Common myeloid progenitor, CD34-positive (primary cell): ENCODE data around the gene ANKRD52.
A peak's percentile ranks its signal among the peaks of the same experiment; 100 is the strongest.

Experiments used
- CTCF ChIA-PET: fragments of 350-600 bp; sonication (Branson Sonifier 250); formaldehyde crosslinking; loops from one replicate; lab custom pipeline; 2021; ENCODE audit warnings: antibody characterized with exemption; lab: Charles Lee
- POLR2A ChIA-PET: fragments of 350-600 bp; sonication (Branson Sonifier 250); formaldehyde crosslinking; loops from one replicate; lab custom pipeline; 2021; ENCODE audit warnings: antibody characterized with exemption; lab: Charles Lee
- DNase-seq, 3 donors: peaks; one replicate each; pipeline versions ENCODE4 v3.0.0 to v3.0.0-alpha.2; 2013
- H3K27ac ChIP-seq, 2 experiments: 1 replicate in 1 of 2; 2 replicates in 1 of 2; pipeline ENCODE4 v1.7.0; 2013; ENCODE audit warnings: inconsistent platforms in 2 of 2, low read length in 2 of 2, mild to moderate bottlenecking in 2 of 2, low read depth in 1 of 2, moderate library complexity in 1 of 2; ENCODE audit not compliant: severe bottlenecking in 2 of 2, insufficient read depth in 1 of 2, poor library complexity in 1 of 2
- H3K27me3 ChIP-seq, 5 experiments: replicated peaks in 2 of 5; 1 replicate in 3 of 5; 2 replicates in 2 of 5; pipeline versions ENCODE4 v1.6.1 to v1.7.0; 2013; ENCODE audit warnings: low read length in 4 of 5, mild to moderate bottlenecking in 2 of 5, moderate library complexity in 2 of 5, inconsistent platforms in 1 of 5; ENCODE audit not compliant: insufficient read depth in 5 of 5, control insufficient read depth in 4 of 5
- H3K36me3 ChIP-seq, 4 experiments: 1 replicate in 2 of 4; 2 replicates in 2 of 4; pipeline versions ENCODE4 v1.6.1 to v1.7.0; 2013; ENCODE audit warnings: low read length in 3 of 4, control low read depth in 1 of 4, mild to moderate bottlenecking in 1 of 4; ENCODE audit not compliant: control insufficient read depth in 4 of 4, insufficient read depth in 4 of 4
- H3K4me1 ChIP-seq, 4 experiments: 1 replicate in 3 of 4; 2 replicates in 1 of 4; pipeline versions ENCODE4 v1.6.1 to v1.7.1; 2013; ENCODE audit warnings: low read length in 3 of 4, mild to moderate bottlenecking in 3 of 4, control low read depth in 1 of 4, inconsistent platforms in 1 of 4, moderate library complexity in 1 of 4; ENCODE audit not compliant: control insufficient read depth in 4 of 4, insufficient read depth in 4 of 4; ENCODE audit errors: control extremely low read depth in 1 of 4
- H3K4me3 ChIP-seq, 7 experiments: 1 replicate in 4 of 7; 2 replicates in 3 of 7; pipeline versions ENCODE4 v1.5.1 to v1.7.0; 2013; ENCODE audit warnings: mild to moderate bottlenecking in 7 of 7, low read length in 6 of 7, moderate library complexity in 6 of 7, inconsistent platforms in 2 of 7, low read depth in 2 of 7, control low read depth in 1 of 7; ENCODE audit not compliant: insufficient read depth in 4 of 7, control insufficient read depth in 1 of 7; ENCODE audit errors: extremely low read depth in 1 of 7
- H3K9me3 ChIP-seq, 5 experiments: 1 replicate in 4 of 5; 2 replicates in 1 of 5; pipeline versions ENCODE4 v1.6.1 to v1.7.1; 2013; ENCODE audit warnings: low read length in 4 of 5, mild to moderate bottlenecking in 2 of 5, inconsistent platforms in 1 of 5, low read depth in 1 of 5, moderate library complexity in 1 of 5; ENCODE audit not compliant: control insufficient read depth in 4 of 5, insufficient read depth in 2 of 5; ENCODE audit errors: control extremely low read depth in 1 of 5
- WGBS: methylation state at CpG from one replicate; pipeline ENCODE4 v1.1.5; 2013; ENCODE audit not compliant: insufficient coverage; 5-methylcytosine and 5-hydroxymethylcytosine counted together

The ANKRD52 gene

GRCh38 chr12:56299853-56300643, 41.9 kb upstream of the ANKRD52 start, which contains the start of gene CS:
Gene CS, minus strand, starts transcription at chr12:56300330. Its CDS starts 129 bp downstream, at chr12:56300201.
- POLR2A ChIA-PET = interaction anchor here (0.6 to 3.0 kb wide), 4 partner anchors 16 to 254 kb away, joined by 3 to 11 read pairs (median 4); partner anchors contain the start of genes CNPY2 and PAN2
- WGBS = 0% methylated on average over 36 of the region's 63 CpGs

GRCh38 chr12:56299308-56299852, 41.2 kb upstream of the ANKRD52 start:
- ChIA-PET CTCF (interaction anchor here (0.9 to 3.1 kb wide), 8 partner anchors 9 to 181 kb away, joined by 3 to 11 read pairs (median 4); partner anchors contain the start of genes CNPY2 and ZC3H10), POLR2A (interaction anchor here (0.6 to 3.0 kb wide), 3 partner anchors 17 to 254 kb away, joined by 3 to 11 read pairs (median 3); partner anchors contain the start of genes CNPY2 and PAN2)
- Histone ChIP-seq H3K4me1 (peaks cover 12 to 31% (median 26%) of the 10 kb centered on the region in 4 experiments), H3K27ac (peak overlapping the region; percentile 65 to 90), H3K4me3 (peak overlapping the region; percentile 52 to 95 (median 85)), H3K36me3 (peaks cover 2 to 25% (median 9%) of the 10 kb centered on the region in 4 experiments), H3K9me3 (no peaks in the 10 kb centered on the region), H3K27me3 (no peaks in the 10 kb centered on the region)
- DNase-seq = no peak
- 2% methylated on average over 9 of the region's 10 CpGs for WGBS

More at GRCh38 chr12:56299853-56300643, 41.9 kb upstream of the ANKRD52 start, which contains the start of gene CS:
- H3K27me3 ChIP-seq = no peaks in the 10 kb centered on the region
- peak within 1 kb of the TSS; percentile 52 to 95 (median 85) for H3K4me3 ChIP-seq
- peaks cover 12 to 31% (median 26%) of the 10 kb centered on the region in 4 experiments for H3K4me1 ChIP-seq
- H3K36me3 ChIP-seq = peaks cover 3 to 25% (median 9%) of the 10 kb centered on the region in 4 experiments
- peak within 1 kb of the TSS; percentile 65 to 90 for H3K27ac ChIP-seq
- CTCF ChIA-PET = interaction anchor here (0.9 to 1.8 kb wide), 5 partner anchors 8 to 182 kb away, joined by 3 to 4 read pairs (median 4); partner anchors contain the start of gene ZC3H10
- DNase-seq = peak; percentile 98 to 99 (median 99)
- H3K9me3 ChIP-seq = no peaks in the 10 kb centered on the region

GRCh38 chr12:56298828-56299227, 40.6 kb upstream of the ANKRD52 start:
- CTCF ChIA-PET = interaction anchor here (0.7 to 3.1 kb wide), 9 partner anchors 9 to 181 kb away, joined by 3 to 11 read pairs (median 4); partner anchors contain the start of genes CNPY2, COQ10A and ZC3H10
- H3K4me3 ChIP-seq = peak overlapping the region in 6 of 7 experiments; percentile 52 to 95 (median 85)
- no peaks in the 10 kb centered on the region for H3K27me3 ChIP-seq
- H3K27ac ChIP-seq = peak overlapping the region in 1 of 2 experiments; percentile 90
- no peaks in the 10 kb centered on the region for H3K9me3 ChIP-seq
- peaks cover 12 to 31% (median 26%) of the 10 kb centered on the region in 4 experiments for H3K4me1 ChIP-seq
- peaks cover 0 to 26% (median 8%) of the 10 kb centered on the region in 4 experiments for H3K36me3 ChIP-seq
- 90% methylated on average over 5 of the region's 5 CpGs for WGBS
- POLR2A ChIA-PET = interaction anchor here (1.0 to 3.0 kb wide), 2 partner anchors 17 to 35 kb away, joined by 3 to 11 read pairs; partner anchors contain the start of genes CNPY2 and PAN2
- no peak for DNase-seq

DNA sequence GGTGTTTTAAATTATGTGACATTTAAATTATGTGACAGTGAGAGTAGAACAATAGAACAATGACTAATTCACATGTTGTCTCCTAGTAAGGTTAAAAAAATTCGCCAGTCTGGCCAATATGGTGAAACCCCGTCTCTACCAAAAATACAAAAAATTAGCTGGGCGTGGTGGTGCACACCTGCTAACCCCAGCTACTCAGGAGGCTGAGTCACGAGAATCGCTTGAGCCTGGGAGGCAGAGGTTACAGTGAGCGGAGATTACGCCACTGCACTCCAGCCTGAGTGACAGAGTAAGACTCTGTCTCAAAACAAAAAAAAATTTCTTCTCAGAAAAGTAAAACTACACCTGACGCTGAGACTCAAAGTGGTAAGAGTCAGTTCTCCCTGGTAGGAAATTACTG, 39.2 kb upstream of the ANKRD52 start:
- Histone ChIP-seq H3K27me3 (no peaks in the 10 kb centered on the region), H3K4me1 (peaks cover 12 to 31% (median 26%) of the 10 kb centered on the region in 4 experiments), H3K36me3 (peaks cover 0 to 32% (median 9%) of the 10 kb centered on the region in 4 experiments), H3K4me3 (no peak overlapping the region), H3K9me3 (no peaks in the 10 kb centered on the region), H3K27ac (peak overlapping the region in 1 of 2 experiments; percentile 20)
- ChIA-PET POLR2A (no interaction called here), CTCF (interaction anchor here (1.0 to 3.1 kb wide), 10 partner anchors 10 to 167 kb away, joined by 3 to 11 read pairs (median 4); partner anchors contain the start of genes ANKRD52, CNPY2 and COQ10A)
- DNase-seq = no peak
- 100% methylated on average over 7 of the region's 8 CpGs for WGBS

DNA sequence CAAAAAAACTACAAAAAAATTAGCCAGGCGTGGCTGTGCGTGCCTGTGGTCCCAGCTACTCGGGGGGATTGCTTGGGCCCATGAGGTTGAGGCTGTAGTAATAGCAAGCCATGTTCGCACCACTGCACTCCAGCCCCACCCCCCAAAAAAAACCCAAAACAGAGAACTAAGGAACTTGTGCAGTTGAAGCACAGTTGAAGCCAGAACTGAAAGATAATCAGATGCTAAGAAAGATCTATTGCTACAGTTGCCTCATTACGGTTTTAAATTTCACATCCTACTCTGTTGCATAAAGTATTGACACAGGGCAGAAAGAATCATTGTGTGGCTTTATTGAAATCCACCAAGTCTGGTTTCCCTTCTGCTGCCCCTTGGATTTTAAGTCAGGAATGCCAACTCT, 38.1 kb upstream of the ANKRD52 start:
- ChIA-PET CTCF (interaction anchor here (3.1 kb wide), 1 partner anchor 19 kb away, joined by 11 read pairs; the partner anchor contains the start of gene CNPY2), POLR2A (no interaction called here)
- peak overlapping the region in 1 of 2 experiments; percentile 46 for H3K27ac ChIP-seq
- DNase-seq = no peak
- no peak overlapping the region for H3K4me3 ChIP-seq
- peaks cover 12 to 29% (median 26%) of the 10 kb centered on the region in 4 experiments for H3K4me1 ChIP-seq
- H3K36me3 ChIP-seq = peaks cover 4 to 30% (median 12%) of the 10 kb centered on the region in 4 experiments
- 91% methylated on average over 4 of the region's 5 CpGs for WGBS
- H3K9me3 ChIP-seq = no peaks in the 10 kb centered on the region
- no peaks in the 10 kb centered on the region for H3K27me3 ChIP-seq

DNA sequence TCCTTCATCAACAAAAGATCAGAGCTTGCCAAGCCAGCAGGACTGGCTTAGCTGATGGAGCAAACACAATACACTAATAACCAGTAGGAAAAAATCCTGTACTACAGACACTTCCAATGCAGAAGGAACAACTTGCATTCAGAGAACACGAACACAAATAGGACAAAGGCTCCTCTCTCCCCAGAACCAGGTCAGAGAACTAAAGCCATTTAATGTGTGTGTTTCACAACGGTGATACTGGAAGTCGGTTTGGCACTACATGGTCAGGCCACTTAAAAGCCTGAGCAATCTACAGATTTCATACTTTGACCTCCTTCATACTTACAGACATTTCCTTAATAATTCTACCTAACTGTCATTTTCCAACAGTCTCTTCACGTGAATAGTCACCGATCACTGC, 35.6 kb upstream of the ANKRD52 start:
- POLR2A ChIA-PET = no interaction called here
- 100% methylated on average over 5 of the region's 5 CpGs for WGBS
- Histone ChIP-seq H3K27ac (no peak overlapping the region), H3K4me1 (peaks cover 6 to 13% (median 11%) of the 10 kb centered on the region in 4 experiments), H3K36me3 (peaks cover 7 to 40% (median 19%) of the 10 kb centered on the region in 4 experiments), H3K4me3 (no peak overlapping the region), H3K9me3 (no peaks in the 10 kb centered on the region), H3K27me3 (no peaks in the 10 kb centered on the region)
- no peak for DNase-seq
- CTCF ChIA-PET = interaction anchor here (0.9 to 1.5 kb wide), 3 partner anchors 8 to 61 kb away, joined by 3 to 4 read pairs (median 3); no protein-coding TSS in a partner anchor
